K562 (cell line): Measurements from ENCODE around the gene GADD45B. TPM values are rescaled to one million over a fixed set of nuclear protein-coding genes. Genes with fewer than 3 reads are reported as not detected.

Experiments
- ATF2 ChIP-seq: sonication (generic); formaldehyde crosslinking; IDR thresholded peaks from 2 replicates; pipeline ENCODE4 v1.8.1; 2022; ENCODE audit warnings: missing genetic modification reagents
- CREB3 ChIP-seq: fragments of 450-650 bp; conservative IDR thresholded peaks from 2 replicates; pipeline ENCODE4 v1.6.1; 2016; ENCODE audit warnings: missing genetic modification characterization, low read depth, mild to moderate bottlenecking, missing compliant biosample characterization, moderate library complexity
- CTCF ChIP-seq, 3 experiments: IDR thresholded peaks in 2 of 3; conservative IDR thresholded peaks in 1 of 3; 2 replicates each; pipeline ENCODE4 v1.5.1; 2011 to 2012; ENCODE audit warnings: low read length in 3 of 3, mild to moderate bottlenecking in 3 of 3, control low read depth in 2 of 3, improper control_type of control experiment in 1 of 3, inconsistent platforms in 1 of 3, low read depth in 1 of 3, mixed read lengths in 1 of 3, moderate library complexity in 1 of 3; ENCODE audit not compliant: insufficient read depth in 2 of 3
- DPF2 ChIP-seq: fragments of 450-650 bp; IDR thresholded peaks from 2 replicates; pipeline ENCODE4 v1.6.1; 2016
- ELF1 ChIP-seq: fragments of 200-800 bp; sonication (Bioruptor generic); IDR thresholded peaks from 2 replicates; pipeline ENCODE4 v1.6.1; 2016; ENCODE audit warnings: missing genetic modification characterization, missing compliant biosample characterization
- MAZ ChIP-seq, 2 experiments: fragments of 450-650 bp in 1 of 2; sonication (generic) in 1 of 2; formaldehyde crosslinking; IDR thresholded peaks in 1 of 2; conservative IDR thresholded peaks in 1 of 2; 2 replicates each; pipeline versions ENCODE4 v1.4.0 to v1.5.0; 2020; ENCODE audit warnings: mild to moderate bottlenecking in 1 of 2, missing genetic modification reagents in 1 of 2
- NR2C2 ChIP-seq, 2 experiments: fragments of 200-800 bp in 1 of 2; sonication (Bioruptor generic) in 1 of 2; sonication (generic) in 1 of 2; formaldehyde crosslinking in 1 of 2; IDR thresholded peaks; 2 replicates each; pipeline versions ENCODE4 v1.6.1 to v1.8.0; 2016 to 2022; ENCODE audit warnings: mild to moderate bottlenecking in 1 of 2, missing compliant biosample characterization in 1 of 2, missing genetic modification characterization in 1 of 2, missing genetic modification reagents in 1 of 2
- PHF21A ChIP-seq: fragments of 450-650 bp; IDR thresholded peaks from 2 replicates; pipeline ENCODE4 v1.6.1; 2017; ENCODE audit warnings: low read depth, borderline replicate concordance
- POU5F1 ChIP-seq: fragments of 150-350 bp; IDR thresholded peaks from 2 replicates; pipeline ENCODE4 v1.6.1; 2014; ENCODE audit warnings: borderline replicate concordance, low read length, low read depth, mild to moderate bottlenecking; ENCODE audit not compliant: partially characterized antibody
- RNF219 ChIP-seq: fragments of 250-450 bp; sonication (Bioruptor Pico); IDR thresholded peaks from 2 replicates; pipeline ENCODE4 v1.5.0; 2022; ENCODE audit warnings: mild to moderate bottlenecking
- SAFB2 ChIP-seq: fragments of 200-400 bp; formaldehyde crosslinking; IDR thresholded peaks from 2 replicates; pipeline ENCODE4 v1.6.1; 2018; ENCODE audit warnings: borderline replicate concordance, low read length, low read depth, moderate library complexity; ENCODE audit not compliant: severe bottlenecking
- SRSF3 ChIP-seq: fragments of 200-400 bp; formaldehyde crosslinking; IDR thresholded peaks from 2 replicates; pipeline ENCODE4 v1.6.1; 2016; ENCODE audit warnings: mild to moderate bottlenecking, low read length, moderate library complexity; ENCODE audit not compliant: insufficient read depth
- ZNF174 ChIP-seq: fragments of 250-450 bp; sonication (Bioruptor Pico); IDR thresholded peaks from 2 replicates; pipeline ENCODE4 v1.4.0; 2020; ENCODE audit warnings: mild to moderate bottlenecking
- ZNF197 ChIP-seq: fragments of 200-800 bp; sonication (Bioruptor generic); IDR thresholded peaks from 2 replicates; pipeline ENCODE4 v1.6.1; 2016; ENCODE audit warnings: low read depth, missing genetic modification characterization, missing compliant biosample characterization
- ZNF512 ChIP-seq: IDR thresholded peaks from 2 replicates; pipeline ENCODE4 v1.6.1; 2016; ENCODE audit warnings: missing genetic modification characterization, missing compliant biosample characterization
- ZNF589 ChIP-seq: fragments of 200-800 bp; sonication (Bioruptor generic); IDR thresholded peaks from 2 replicates; pipeline ENCODE4 v1.6.1; 2016; ENCODE audit warnings: low read depth, missing genetic modification characterization, missing compliant biosample characterization
- ZNF707 ChIP-seq: fragments of 250-450 bp; sonication (Bioruptor Pico); conservative IDR thresholded peaks from 2 replicates; pipeline ENCODE4 v1.8.0; 2022; ENCODE audit warnings: inconsistent platforms, mild to moderate bottlenecking, moderate library complexity
- ZNF764 ChIP-seq: fragments of 250-450 bp; sonication (Bioruptor Pico); IDR thresholded peaks from 2 replicates; pipeline ENCODE4 v1.4.0; 2020; ENCODE audit warnings: low read depth, mild to moderate bottlenecking, moderate library complexity
- ZNF766 ChIP-seq: fragments of 200-800 bp; sonication (Bioruptor generic); conservative IDR thresholded peaks from 2 replicates; pipeline ENCODE4 v1.6.1; 2016; ENCODE audit warnings: missing genetic modification characterization, missing compliant biosample characterization
- polyA plus RNA-seq, 8 experiments: library from polyadenylated mRNA; depleted of rRNA in 4 of 8; stranded (reverse) in 5 of 8; unstranded in 3 of 8; fragments of >200 nt; fragmentation: Nextera tagmentation in 2 of 8; fragmentation: Illumina TruSeq in 1 of 8; extraction: Ambion mirVana in 2 of 8; extraction: Trizol in 1 of 8; gene quantifications; 2 replicates each; pipeline versions ENCODE4 v1.2.1 to v1.2.3, GENCODE V29; 2011 to 2014; ENCODE audit warnings: inconsistent platforms in 1 of 8, missing spikeins in 1 of 8
- total RNA-seq, 7 experiments: library from RNA; depleted of rRNA in 6 of 7; stranded (reverse); fragments of >200 nt in 6 of 7; fragmentation: Illumina TruSeq in 2 of 7; extraction: Trizol in 2 of 7; gene quantifications; 2 replicates each; pipeline versions ENCODE4 v1.2.1 to v1.2.3, GENCODE V29; 2011 to 2021; ENCODE audit warnings: low replicate concordance in 1 of 7

GADD45B gene
- total and polyA plus RNA-seq, 9 of the 15 experiments (the other 6 are each of a cell fraction or from before 2014, with no cell fraction given) = 0.06 to 4.1 (median 2.1) TPM

GRCh38 chr19:2507109-2507508 lies 31.2 kb downstream of the GADD45B start (continued):
- TF ChIP-seq ZNF707 (no peak), DPF2 (peak; percentile 28; the same call in 1 of the 2 replicates), CREB3 (tag) (0 out of 2 replicates have a peak, but pooled peaks have one; percentile 49), ZNF197 (CRISPR knock-in tag) (no peak), SAFB2 (no peak), ZNF764 (CRISPR knock-in tag) (no peak), ELF1 (tag) (peak; percentile 66; the same call in 1 of the 2 replicates), POU5F1 (no peak), ZNF512 (tag) (no peak), RNF219 (CRISPR knock-in tag) (no peak), PHF21A (no peak), NR2C2 (CRISPR knock-in tag; IDR thresholded peaks at IDR 0.05) (no peak), NR2C2 (tag; IDR thresholded peaks at IDR 0.05) (peak; percentile 33; the same call in 1 of the 2 replicates), CTCF (IDR thresholded peaks at IDR 0.05 in 2 of 3, conservative IDR thresholded peaks at IDR 0.05 in 1 of 3; ENCODE audit: insufficient read depth in 2 of 3, low read depth in 1 of 3, low read length in 3 of 3) (no peak), SRSF3 (no peak), ZNF174 (CRISPR knock-in tag) (no peak), MAZ (CRISPR knock-in tag; conservative IDR thresholded peaks at IDR 0.05 in 1 of 2, IDR thresholded peaks at IDR 0.05 in 1 of 2) (0 out of 4 replicates have a peak, but pooled peaks of 1 of the 2 experiments have one; percentile 23), ATF2 (CRISPR knock-in tag) (no peak), ZNF766 (CRISPR knock-in tag) (no peak), ZNF589 (CRISPR knock-in tag) (peak; percentile 82; the same call in 1 of the 2 replicates)
